ENCODE measurements around the gene PRR23E.

DNA sequence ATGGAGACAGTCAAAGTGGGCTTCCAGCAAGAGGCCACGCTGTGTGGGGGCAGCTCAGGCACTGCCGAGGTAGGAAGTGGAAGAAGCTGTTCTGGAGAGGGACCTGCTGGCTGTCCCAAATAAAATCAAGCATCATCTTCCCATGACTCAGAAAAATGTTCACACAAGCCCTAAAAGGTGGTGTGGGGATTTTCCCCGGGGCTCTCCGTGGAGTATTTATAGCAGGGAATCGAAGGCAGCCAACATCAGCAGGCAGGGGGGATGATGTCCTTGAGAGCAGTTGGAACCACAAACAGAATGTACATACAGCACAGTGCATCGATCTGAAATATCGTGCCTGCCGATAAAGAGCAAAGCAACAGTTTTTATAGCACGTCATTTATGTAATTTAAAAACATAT is 27.6 kb downstream of the PRR23E start:
- TF ChIP-seq EZH2 (IDR thresholded peaks at IDR 0.05; ENCODE audit: low read depth) (no peak), CTCF (conservative IDR thresholded peaks at IDR 0.05) (no peak)
